CD4-positive, alpha-beta T cell (primary cell): ENCODE measurements around the gene ZSWIM5. TPM values are rescaled to one million over a fixed set of nuclear protein-coding genes. Genes with fewer than 3 reads are reported as not detected.

Experiments
- ATAC-seq: fragments of 200-7000 bp; cut with Tn5 transposase; one replicate; pipeline ENCODE4 v1.10.0; 2022; ENCODE audit warnings: mild to moderate bottlenecking; ENCODE audit not compliant: poor library complexity
- CTCF ChIA-PET: fragments of 350-600 bp; sonication (Branson Sonifier 250); formaldehyde crosslinking; loops from one replicate; lab custom pipeline; 2021; ENCODE audit warnings: antibody characterized with exemption, inconsistent platforms; lab: Charles Lee
- POLR2A ChIA-PET: fragments of 350-600 bp; sonication (Branson Sonifier 250); formaldehyde crosslinking; loops from one replicate; lab custom pipeline; 2021; ENCODE audit warnings: antibody characterized with exemption, inconsistent platforms; lab: Charles Lee
- DNase-seq, 14 experiments: peaks; one replicate each; pipeline ENCODE4 v3.0.0-alpha.2; 2013 to 2020; ENCODE audit warnings: mixed read lengths in 2 of 14
- H3K27ac ChIP-seq, 2 donors: one replicate each; pipeline versions ENCODE4 v1.5.1 to v1.7.0; 2013; ENCODE audit warnings: low read length in 2 of 2, low read depth in 1 of 2, mild to moderate bottlenecking in 1 of 2
- H3K27me3 ChIP-seq, 2 experiments: 1 replicate in 1 of 2; 2 replicates in 1 of 2; pipeline versions ENCODE4 v1.6.1 to v1.7.0; 2013; ENCODE audit warnings: low read length in 2 of 2, control low read depth in 1 of 2, mild to moderate bottlenecking in 1 of 2, moderate library complexity in 1 of 2; ENCODE audit not compliant: insufficient read depth in 2 of 2, control insufficient read depth in 1 of 2
- H3K36me3 ChIP-seq: one replicate; pipeline ENCODE4 v1.6.1; 2013; ENCODE audit warnings: low read length, control low read depth; ENCODE audit not compliant: insufficient read depth
- H3K4me1 ChIP-seq: one replicate; pipeline ENCODE4 v1.6.1; 2013; ENCODE audit warnings: low read length, control low read depth; ENCODE audit not compliant: insufficient read depth
- H3K4me3 ChIP-seq: one replicate; pipeline ENCODE4 v1.5.1; 2013; ENCODE audit warnings: mild to moderate bottlenecking, low read length, moderate library complexity
- H3K9me3 ChIP-seq, 2 experiments: 1 replicate in 1 of 2; 2 replicates in 1 of 2; pipeline versions ENCODE4 v1.6.1 to v1.7.0; 2013; ENCODE audit warnings: low read length in 2 of 2, mild to moderate bottlenecking in 2 of 2, control low read depth in 1 of 2, moderate library complexity in 1 of 2; ENCODE audit not compliant: control insufficient read depth in 1 of 2, insufficient read depth in 1 of 2
- H3K27ac Mint-ChIP-seq: one replicate; pipeline ENCODE4 v1.8.0; 2020; ENCODE audit warnings: mixed read lengths
- H3K27me3 Mint-ChIP-seq: one replicate; pipeline ENCODE4 v1.8.0; 2021; ENCODE audit warnings: mixed read lengths
- H3K36me3 Mint-ChIP-seq: one replicate; pipeline ENCODE4 v1.8.0; 2021; ENCODE audit warnings: low read depth, mixed read lengths
- H3K4me1 Mint-ChIP-seq: one replicate; pipeline ENCODE4 v1.8.0; 2021; ENCODE audit warnings: low read depth, mixed read lengths
- H3K4me3 Mint-ChIP-seq: one replicate; pipeline ENCODE4 v1.8.0; 2020; ENCODE audit warnings: mild to moderate bottlenecking, mixed read lengths
- H3K9me3 Mint-ChIP-seq: one replicate; pipeline ENCODE4 v1.8.0; 2020; ENCODE audit warnings: mixed read lengths
- intact Hi-C, 2 experiments: fragments of 100-400 bp; cut with DNase I in 1 of 2; cut with micrococcal nuclease in 1 of 2; formaldehyde crosslinking; loops; one replicate each; pipeline versions ENCODE4 v1.15.1 to v1.9.0; 2023 to 2025; cut with DNase I, micrococcal nuclease
- total RNA-seq, 174 experiments: library from RNA in 2 of 174; stranded (reverse) in 2 of 174; gene quantifications; one replicate each; pipeline ENCODE4 v1.2.3 and lab custom pipeline; 2021 to 2026
- TF ChIP-seq, protein P1 (sequence below): fragments of 200-600 bp; IDR thresholded peaks from one replicate; pipeline ENCODE4 v1.8.0; 2022; ENCODE audit warnings: antibody characterized with exemption, mild to moderate bottlenecking

Gene ZSWIM5
- total RNA-seq, 2 experiments from 2014 or later, result 0.91 to 1.1 TPM

DNA sequence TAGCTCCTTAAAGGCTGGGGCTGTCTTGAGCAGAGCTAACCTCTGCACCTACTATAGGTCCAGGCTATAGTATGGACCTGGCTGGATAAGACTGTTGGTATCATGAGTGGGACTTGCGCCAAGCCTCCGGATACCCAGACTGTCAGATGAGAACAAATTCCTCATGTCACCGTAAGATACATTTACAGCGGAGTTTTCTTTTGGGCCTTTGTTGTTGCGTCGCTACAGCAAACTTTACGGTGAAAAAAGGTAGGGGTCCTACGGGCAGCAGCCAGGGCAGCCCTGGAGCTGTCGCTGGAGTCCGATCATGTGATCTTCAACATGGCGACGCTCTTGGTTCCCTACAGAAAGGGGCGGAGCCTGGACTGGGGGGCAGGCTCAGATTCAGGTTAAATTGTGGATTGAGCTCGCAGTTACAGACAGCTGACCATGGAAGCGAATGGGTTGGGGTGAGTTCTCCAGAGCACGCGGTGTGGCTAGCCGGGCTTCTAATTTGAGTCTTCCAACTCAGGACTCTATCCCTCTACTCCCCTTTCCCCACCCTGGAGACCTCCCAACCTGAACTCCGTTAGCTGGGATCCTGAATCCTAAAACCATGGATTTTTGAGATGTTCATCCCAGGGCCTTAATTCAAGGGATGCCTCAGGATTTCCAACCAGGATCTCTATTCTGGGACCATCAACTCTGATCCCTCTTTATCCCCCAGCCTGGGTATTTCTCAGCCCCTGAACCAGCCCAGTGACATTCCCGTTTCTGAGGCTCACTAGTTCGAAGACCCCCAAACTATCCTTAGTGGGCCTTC, 194.4 kb downstream of the ZSWIM5 start, which contains the start of gene UROD:
UROD (plus strand) TSS at position 418 of the 802 bp plus-strand sequence; CDS start at position 430, 12 bp downstream.
- intact Hi-C loops, result loop anchor here (1.0 to 10.0 kb wide), 11 partner anchors 25 to 675 kb away; partner anchors contain the start of genes EIF2B3 (in 2 of the 2), GPBP1L1 (in 2 of the 2), TMEM69 (in 2 of the 2) and BTBD19 (in 1 of the 2)
- Mint-ChIP-seq H3K36me3 (peaks cover 60% of the 10 kb centered on the region), H3K4me1 (peaks cover 61% of the 10 kb centered on the region), H3K9me3 (no peaks in the 10 kb centered on the region), H3K27me3 (no peaks in the 10 kb centered on the region), H3K4me3 (peak within 1 kb of the TSS; percentile 89), H3K27ac (peak within 1 kb of the TSS; percentile 91)
- Histone ChIP-seq H3K4me1 (peaks cover 63% of the 10 kb centered on the region), H3K4me3 (peak within 1 kb of the TSS; percentile 84), H3K27me3 (no peaks in the 10 kb centered on the region), H3K36me3 (peaks cover 41% of the 10 kb centered on the region), H3K27ac (peak within 1 kb of the TSS; percentile 59 to 62), H3K9me3 (no peaks in the 10 kb centered on the region)
- ChIA-PET CTCF (interaction anchor here (0.6 to 6.4 kb wide), 6 partner anchors 26 to 480 kb away, joined by 3 to 66 read pairs (median 7); partner anchors contain the start of genes EIF2B3, RNU5D-1 and TESK2), POLR2A (interaction anchor here (0.7 to 6.9 kb wide), 38 partner anchors 9 to 675 kb away, joined by 3 to 141 read pairs (median 6); partner anchors contain the start of genes AKR1A1, ARMH1, BEST4 and BTBD19)
- ATAC-seq (peak; percentile 82), DNase-seq (peak; percentile 77 to 96 (median 86))
- TF ChIP-seq, protein P1, sequence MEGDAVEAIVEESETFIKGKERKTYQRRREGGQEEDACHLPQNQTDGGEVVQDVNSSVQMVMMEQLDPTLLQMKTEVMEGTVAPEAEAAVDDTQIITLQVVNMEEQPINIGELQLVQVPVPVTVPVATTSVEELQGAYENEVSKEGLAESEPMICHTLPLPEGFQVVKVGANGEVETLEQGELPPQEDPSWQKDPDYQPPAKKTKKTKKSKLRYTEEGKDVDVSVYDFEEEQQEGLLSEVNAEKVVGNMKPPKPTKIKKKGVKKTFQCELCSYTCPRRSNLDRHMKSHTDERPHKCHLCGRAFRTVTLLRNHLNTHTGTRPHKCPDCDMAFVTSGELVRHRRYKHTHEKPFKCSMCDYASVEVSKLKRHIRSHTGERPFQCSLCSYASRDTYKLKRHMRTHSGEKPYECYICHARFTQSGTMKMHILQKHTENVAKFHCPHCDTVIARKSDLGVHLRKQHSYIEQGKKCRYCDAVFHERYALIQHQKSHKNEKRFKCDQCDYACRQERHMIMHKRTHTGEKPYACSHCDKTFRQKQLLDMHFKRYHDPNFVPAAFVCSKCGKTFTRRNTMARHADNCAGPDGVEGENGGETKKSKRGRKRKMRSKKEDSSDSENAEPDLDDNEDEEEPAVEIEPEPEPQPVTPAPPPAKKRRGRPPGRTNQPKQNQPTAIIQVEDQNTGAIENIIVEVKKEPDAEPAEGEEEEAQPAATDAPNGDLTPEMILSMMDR, result no peak

DNA sequence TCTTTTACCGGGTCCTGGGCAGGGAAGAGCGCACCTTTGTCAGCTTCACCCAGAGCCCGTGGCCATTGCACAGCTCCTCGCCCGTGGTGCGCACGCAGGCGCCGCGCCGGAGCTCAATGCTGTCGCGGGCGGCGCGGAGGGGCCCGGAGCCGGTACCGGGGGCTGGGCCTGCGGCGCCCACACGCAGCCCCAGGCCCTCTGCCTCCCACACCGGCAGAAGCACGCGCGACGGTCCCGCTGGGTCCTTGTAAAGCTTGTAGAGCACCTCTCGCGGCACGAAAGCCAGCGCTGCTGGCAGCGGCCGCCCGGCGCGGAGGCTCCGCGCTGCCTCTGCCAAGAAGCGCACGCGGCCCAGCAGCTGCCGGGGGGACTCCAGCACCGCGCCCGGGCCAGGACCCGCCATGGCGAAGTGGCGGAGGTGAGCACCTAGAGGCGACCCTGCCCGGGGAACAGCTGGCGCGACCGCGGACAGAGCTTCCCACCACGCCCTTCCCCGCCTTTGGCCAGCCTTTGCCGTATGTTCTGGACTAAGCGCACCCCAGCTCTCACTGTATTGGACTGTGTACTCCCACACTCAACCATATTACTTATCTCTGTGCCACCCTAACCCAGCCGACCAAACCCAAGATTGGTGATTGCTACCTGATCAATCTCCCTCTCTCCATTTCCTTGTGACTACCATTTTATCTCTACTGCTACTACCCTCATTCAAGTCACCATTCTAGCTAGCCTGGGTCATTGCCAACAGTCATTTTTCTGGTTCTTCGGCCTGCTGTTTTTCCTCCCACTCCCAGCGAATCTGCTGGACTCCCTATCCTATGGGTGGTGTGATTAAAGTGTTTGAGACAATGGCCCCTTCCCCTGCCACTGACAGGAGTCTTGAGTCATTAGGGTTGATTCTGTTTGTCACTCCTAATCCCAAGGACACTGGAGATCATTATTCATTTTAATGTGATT, 195.3 kb downstream of the ZSWIM5 start, which contains the start of gene HECTD3:
HECTD3 (minus strand) TSS at position 470 of the 957 bp plus-strand sequence; CDS start at position 403, 67 bp downstream.
- POLR2A ChIA-PET, result interaction anchor here (0.5 to 6.9 kb wide), 38 partner anchors 10 to 676 kb away, joined by 3 to 141 read pairs (median 6); partner anchors contain the start of genes AKR1A1, ARMH1, BEST4 and BTBD19
- Histone ChIP-seq H3K4me3 (peak within 1 kb of the TSS; percentile 84), H3K27me3 (no peaks in the 10 kb centered on the region), H3K4me1 (peaks cover 63% of the 10 kb centered on the region), H3K36me3 (peaks cover 48% of the 10 kb centered on the region), H3K9me3 (no peaks in the 10 kb centered on the region), H3K27ac (peak within 1 kb of the TSS; percentile 59 to 62)
- H3K9me3 Mint-ChIP-seq, result no peaks in the 10 kb centered on the region
- DNase-seq (peak; percentile 37 to 86 (median 62)), ATAC-seq (peak; percentile 45)
- peak within 1 kb of the TSS; percentile 91 for H3K4me3 Mint-ChIP-seq
- intact Hi-C loops, result loop anchor here (1.0 to 10.0 kb wide), 8 partner anchors 25 to 676 kb away; partner anchors contain the start of genes GPBP1L1 (in 2 of the 2), TMEM69 (in 2 of the 2), BTBD19 (in 1 of the 2) and DYNLT4 (in 1 of the 2)
- H3K27ac Mint-ChIP-seq, result peak within 1 kb of the TSS; percentile 91
- CTCF ChIA-PET, result interaction anchor here (0.6 to 6.4 kb wide), 9 partner anchors 25 to 481 kb away, joined by 3 to 66 read pairs (median 4); partner anchors contain the start of genes EIF2B3, RNU5D-1 and TESK2
- H3K36me3 Mint-ChIP-seq, result peaks cover 69% of the 10 kb centered on the region
- peaks cover 61% of the 10 kb centered on the region for H3K4me1 Mint-ChIP-seq
- no peaks in the 10 kb centered on the region for H3K27me3 Mint-ChIP-seq
- TF ChIP-seq, protein P1, result no peak
